ENCODE data around the gene EMILIN2.

EMILIN2 gene

GRCh38 chr18:2878656-2879330 is 32.0 kb downstream of the EMILIN2 start:
- no peak for DNase-seq (ENCODE audit: low spot score)

GRCh38 chr18:2879889-2880288 is 33.1 kb downstream of the EMILIN2 start:
- no peak for DNase-seq (ENCODE audit: low spot score)

- DNase-seq (ENCODE audit: low spot score) = no peak
Observed at GRCh38 chr18:2880473-2880872, 33.7 kb downstream of the EMILIN2 start.

- DNase-seq (ENCODE audit: low spot score) = no peak
Observed at GRCh38 chr18:2881088-2881839, 34.5 kb downstream of the EMILIN2 start.

GRCh38 chr18:2881840-2882195 is 35.0 kb downstream of the EMILIN2 start:
- DNase-seq (ENCODE audit: low spot score) = no peak

GRCh38 chr18:2882201-2882600 is 35.4 kb downstream of the EMILIN2 start:
- DNase-seq (ENCODE audit: low spot score) = no peak

GRCh38 chr18:2883076-2883735 is 36.4 kb downstream of the EMILIN2 start:
- peak; percentile 52 for DNase-seq (ENCODE audit: low spot score)

- no peak for DNase-seq (ENCODE audit: low spot score)
Observed at GRCh38 chr18:2884706-2885285, 38.0 kb downstream of the EMILIN2 start.

- no peak for DNase-seq (ENCODE audit: low spot score)
Observed at GRCh38 chr18:2887470-2887869, 40.7 kb downstream of the EMILIN2 start.

GRCh38 chr18:2889761-2890192 is 43.0 kb downstream of the EMILIN2 start:
- DNase-seq (ENCODE audit: low spot score) = peak; percentile 72

GRCh38 chr18:2890606-2891005 is 43.8 kb downstream of the EMILIN2 start:
- no peak for DNase-seq (ENCODE audit: low spot score)

GRCh38 chr18:2891526-2892431 is 45.0 kb downstream of the EMILIN2 start:
- DNase-seq (ENCODE audit: low spot score) = peak; percentile 57

GRCh38 chr18:2893056-2893455 is 46.2 kb downstream of the EMILIN2 start:
- DNase-seq (ENCODE audit: low spot score) = no peak

GRCh38 chr18:2893676-2894075 is 46.9 kb downstream of the EMILIN2 start:
- no peak for DNase-seq (ENCODE audit: low spot score)

- no peak for DNase-seq (ENCODE audit: low spot score)
Observed at GRCh38 chr18:2894131-2894840, 47.5 kb downstream of the EMILIN2 start.

- DNase-seq (ENCODE audit: low spot score) = no peak
Observed at GRCh38 chr18:2894841-2895370, 48.1 kb downstream of the EMILIN2 start.

GRCh38 chr18:2895391-2895790 is 48.6 kb downstream of the EMILIN2 start:
- DNase-seq (ENCODE audit: low spot score) = no peak

- no peak for DNase-seq (ENCODE audit: low spot score)
Observed at GRCh38 chr18:2896990-2897389, 50.2 kb downstream of the EMILIN2 start.

- DNase-seq (ENCODE audit: low spot score) = no peak
Observed at GRCh38 chr18:2897448-2898185, 50.8 kb downstream of the EMILIN2 start.

- DNase-seq (ENCODE audit: low spot score) = no peak
Observed at GRCh38 chr18:2898186-2898640, 51.4 kb downstream of the EMILIN2 start.

Measured in CD4-positive, alpha-beta T cell treated with Interleukin-15 for 4 hours (primary cell).